SK-N-SH (cell line): ENCODE data around the gene OR52A1.

Experiments
- CTCF ChIP-seq: fragments of 200-600 bp; sonication (generic); IDR thresholded peaks from 2 replicates; pipeline ENCODE4 v1.6.1; 2017; ENCODE audit warnings: antibody characterized with exemption, mild to moderate bottlenecking, moderate library complexity
- POLR2AphosphoS5 ChIP-seq: IDR thresholded peaks from 2 replicates; pipeline ENCODE4 v1.6.1; 2012; ENCODE audit warnings: low read depth, low read length
- RAD21 ChIP-seq: IDR thresholded peaks from 2 replicates; pipeline ENCODE4 v1.6.1; 2012; ENCODE audit warnings: mild to moderate bottlenecking, low read length
- REST ChIP-seq: IDR thresholded peaks from 2 replicates; pipeline ENCODE4 v1.6.1; 2012; ENCODE audit warnings: mild to moderate bottlenecking, low read depth, low read length, moderate library complexity

GRCh38 chr11:5192738-5193137 lies 38.2 kb upstream of the OR52A1 start:
- no peak for TF ChIP-seq REST
- TF ChIP-seq CTCF, result no peak
- no peak for TF ChIP-seq POLR2AphosphoS5
- TF ChIP-seq RAD21, result no peak
